ENCODE measurements around the gene B4GALT6.

- TF ChIP-seq, protein P1, sequence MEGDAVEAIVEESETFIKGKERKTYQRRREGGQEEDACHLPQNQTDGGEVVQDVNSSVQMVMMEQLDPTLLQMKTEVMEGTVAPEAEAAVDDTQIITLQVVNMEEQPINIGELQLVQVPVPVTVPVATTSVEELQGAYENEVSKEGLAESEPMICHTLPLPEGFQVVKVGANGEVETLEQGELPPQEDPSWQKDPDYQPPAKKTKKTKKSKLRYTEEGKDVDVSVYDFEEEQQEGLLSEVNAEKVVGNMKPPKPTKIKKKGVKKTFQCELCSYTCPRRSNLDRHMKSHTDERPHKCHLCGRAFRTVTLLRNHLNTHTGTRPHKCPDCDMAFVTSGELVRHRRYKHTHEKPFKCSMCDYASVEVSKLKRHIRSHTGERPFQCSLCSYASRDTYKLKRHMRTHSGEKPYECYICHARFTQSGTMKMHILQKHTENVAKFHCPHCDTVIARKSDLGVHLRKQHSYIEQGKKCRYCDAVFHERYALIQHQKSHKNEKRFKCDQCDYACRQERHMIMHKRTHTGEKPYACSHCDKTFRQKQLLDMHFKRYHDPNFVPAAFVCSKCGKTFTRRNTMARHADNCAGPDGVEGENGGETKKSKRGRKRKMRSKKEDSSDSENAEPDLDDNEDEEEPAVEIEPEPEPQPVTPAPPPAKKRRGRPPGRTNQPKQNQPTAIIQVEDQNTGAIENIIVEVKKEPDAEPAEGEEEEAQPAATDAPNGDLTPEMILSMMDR (IDR thresholded peaks at IDR 0.05), result no peak
- TF ChIP-seq EZH2 (IDR thresholded peaks at IDR 0.05) (no peak), EZH2phosphoT487 (IDR thresholded peaks at IDR 0.05) (no peak)
These were observed 107.2 kb downstream of the B4GALT6 start for GRCh38 chr18:31577195-31577594.
